EL (cell line): Measurements from ENCODE around the gene PTPRN2.
"Not testable (repeated sequence)": the region's sequence is repeated elsewhere in the genome, so short reads cannot be mapped to it uniquely, and the experiment has no call there.

ENCODE experiments used
- DNase-seq: peaks from one replicate; pipeline ENCODE4 v3.0.0-alpha.2; 2016

PTPRN2 gene

GRCh38 chr7:158550394-158550700 lies 37.3 kb downstream of the PTPRN2 start:
- DNase-seq, result no peak

GRCh38 chr7:158549616-158550393 lies 37.8 kb downstream of the PTPRN2 start:
- DNase-seq, result no peak

GRCh38 chr7:158549176-158549615 lies 38.4 kb downstream of the PTPRN2 start:
- DNase-seq, result no peak

- DNase-seq, result no peak
Measured at GRCh38 chr7:158548726-158549125, 38.9 kb downstream of the PTPRN2 start.

- no peak for DNase-seq
Measured at GRCh38 chr7:158547817-158548216, 39.8 kb downstream of the PTPRN2 start.

- DNase-seq, result no peak
Measured at GRCh38 chr7:158546626-158547025, 41.0 kb downstream of the PTPRN2 start.

GRCh38 chr7:158546214-158546613 lies 41.4 kb downstream of the PTPRN2 start:
- no peak for DNase-seq

- no peak for DNase-seq
Measured at GRCh38 chr7:158544708-158545107, 42.9 kb downstream of the PTPRN2 start.

GRCh38 chr7:158543840-158544239 lies 43.8 kb downstream of the PTPRN2 start:
- DNase-seq, result no peak

GRCh38 chr7:158542651-158543566 lies 44.7 kb downstream of the PTPRN2 start:
- DNase-seq, result no peak

GRCh38 chr7:158541346-158542010 lies 46.1 kb downstream of the PTPRN2 start:
- DNase-seq, result no peak

- no peak for DNase-seq
Measured at GRCh38 chr7:158539711-158540146, 47.9 kb downstream of the PTPRN2 start.

- no peak for DNase-seq
Measured at GRCh38 chr7:158538156-158538946, 49.3 kb downstream of the PTPRN2 start.

- DNase-seq, result no peak
Measured at GRCh38 chr7:158537516-158537882, 50.1 kb downstream of the PTPRN2 start.

GRCh38 chr7:158536871-158537515 lies 50.6 kb downstream of the PTPRN2 start:
- DNase-seq, result no peak

- DNase-seq, result no peak
Measured at GRCh38 chr7:158535079-158535478, 52.5 kb downstream of the PTPRN2 start.

GRCh38 chr7:158534598-158534997 lies 53.0 kb downstream of the PTPRN2 start:
- DNase-seq, result no peak

GRCh38 chr7:158534134-158534515 lies 53.5 kb downstream of the PTPRN2 start:
- DNase-seq, result not testable (repeated sequence)

- DNase-seq, result no peak
Measured at GRCh38 chr7:158533386-158534133, 54.1 kb downstream of the PTPRN2 start.

- DNase-seq, result no peak
Measured at GRCh38 chr7:158532093-158532627, 55.5 kb downstream of the PTPRN2 start.

- no peak for DNase-seq
Measured at GRCh38 chr7:158531661-158532060, 56.0 kb downstream of the PTPRN2 start.
